Measurements from ENCODE around the gene ADCY2. TPM values are rescaled to one million over a fixed set of nuclear protein-coding genes. Genes with fewer than 3 reads are reported as not detected.

The ADCY2 gene
- total RNA-seq, 5 donors from 2014 or later (not counting 1 experiment from before 2014, with no cell fraction given) = 0.23 to 0.32 TPM; not detected in 3

DNA sequence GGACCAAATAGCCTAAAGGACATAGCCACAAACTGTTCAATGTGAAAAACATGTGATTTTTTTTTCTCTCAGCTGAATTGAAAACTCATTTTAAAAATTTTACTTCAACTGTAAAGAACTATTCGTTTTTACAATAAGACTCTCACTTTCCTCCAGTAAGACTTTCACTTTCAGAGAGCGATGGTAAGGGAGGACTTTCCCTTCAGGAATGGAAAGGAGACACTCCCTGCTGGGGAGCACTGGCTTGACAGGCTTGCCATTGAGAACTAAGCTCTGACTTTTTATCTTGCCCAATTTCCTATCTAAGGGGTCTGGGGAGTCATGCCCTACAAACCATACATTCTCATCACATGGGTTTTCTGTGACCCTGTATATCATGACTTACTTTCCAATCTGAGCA is 268.3 kb downstream of the ADCY2 start:
- no CpG with 5 or more reads among the region's 2 CpGs for WGBS (ENCODE audit: insufficient coverage)
- H3K27ac ChIP-seq (ENCODE audit: low read length) = no peak overlapping the region
- no peaks in the 10 kb centered on the region for H3K4me1 ChIP-seq (ENCODE audit: control insufficient read depth in 1 of 2, extremely low read depth in 1 of 2, insufficient read depth in 2 of 2, low read length in 2 of 2)
- ChIA-PET POLR2A (no interaction called here), CTCF (no interaction called here)
- no peaks in the 10 kb centered on the region for H3K27me3 ChIP-seq (replicated peaks in 1 of 2; ENCODE audit: control insufficient read depth in 2 of 2, extremely low read depth in 1 of 2, insufficient read depth in 2 of 2, low read length in 1 of 2)
- H3K36me3 ChIP-seq (ENCODE audit: control insufficient read depth in 2 of 2, extremely low read depth in 1 of 2, insufficient read depth in 1 of 2, low read length in 1 of 2) = no peaks in the 10 kb centered on the region
- ATAC-seq (replicated peaks in 1 of 4) = no peak
- H3K27me3 Mint-ChIP-seq = peaks cover 0 to 1% of the 10 kb centered on the region in 2 donors
- no peaks in the 10 kb centered on the region for H3K4me1 Mint-ChIP-seq
- H3K4me3 ChIP-seq (ENCODE audit: control insufficient read depth in 1 of 2, extremely low read depth in 1 of 2, low read length in 1 of 2) = no peak overlapping the region
- no peaks in the 10 kb centered on the region for H3K9me3 Mint-ChIP-seq
- no peaks in the 10 kb centered on the region for H3K9me3 ChIP-seq
- no peak overlapping the region for H3K27ac Mint-ChIP-seq
- H3K36me3 Mint-ChIP-seq = no peaks in the 10 kb centered on the region
- no peak for DNase-seq
- no peak overlapping the region for H3K4me3 Mint-ChIP-seq

DNA sequence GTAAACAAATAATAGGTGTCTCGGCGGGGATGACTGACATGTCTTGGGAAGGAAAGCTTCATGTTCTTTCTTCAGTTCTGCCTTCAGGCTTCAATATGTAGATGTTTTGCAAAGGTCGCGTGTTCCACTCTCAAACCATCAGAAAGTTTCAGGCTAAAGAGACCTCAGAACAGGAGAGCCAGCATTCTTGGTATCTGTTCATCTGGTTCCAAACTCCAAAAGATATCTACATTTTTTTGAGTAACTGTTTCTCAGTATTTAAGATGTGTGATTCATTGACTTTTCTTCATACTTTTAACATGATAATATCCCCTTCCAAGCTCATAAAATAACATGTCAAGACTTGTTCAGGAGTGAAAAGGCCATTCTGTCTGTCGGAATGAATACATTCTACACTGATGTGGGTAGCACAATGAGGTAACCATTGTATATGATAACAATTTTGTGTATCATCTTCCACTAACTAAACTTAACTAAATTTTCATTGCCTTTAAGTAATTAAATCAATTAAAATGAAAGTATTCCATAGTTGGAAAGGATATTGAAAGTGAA is 271.4 kb downstream of the ADCY2 start:
- H3K9me3 Mint-ChIP-seq = peaks cover 0 to 1% (median 0%) of the 10 kb centered on the region in 3 donors
- DNase-seq = no peak
- Histone ChIP-seq H3K4me1 (ENCODE audit: control insufficient read depth in 1 of 2, extremely low read depth in 1 of 2, insufficient read depth in 2 of 2, low read length in 2 of 2) (no peaks in the 10 kb centered on the region), H3K27me3 (replicated peaks in 1 of 2; ENCODE audit: control insufficient read depth in 2 of 2, extremely low read depth in 1 of 2, insufficient read depth in 2 of 2, low read length in 1 of 2) (no peaks in the 10 kb centered on the region), H3K27ac (ENCODE audit: low read length) (no peak overlapping the region), H3K36me3 (ENCODE audit: control insufficient read depth in 2 of 2, extremely low read depth in 1 of 2, insufficient read depth in 1 of 2, low read length in 1 of 2) (no peaks in the 10 kb centered on the region), H3K4me3 (ENCODE audit: control insufficient read depth in 1 of 2, extremely low read depth in 1 of 2, low read length in 1 of 2) (no peak overlapping the region), H3K9me3 (no peaks in the 10 kb centered on the region)
- H3K4me1 Mint-ChIP-seq = no peaks in the 10 kb centered on the region
- ChIA-PET CTCF (no interaction called here), POLR2A (no interaction called here)
- no peak overlapping the region for H3K27ac Mint-ChIP-seq
- H3K4me3 Mint-ChIP-seq = no peak overlapping the region
- peaks cover 0 to 1% of the 10 kb centered on the region in 2 donors for H3K27me3 Mint-ChIP-seq
- H3K36me3 Mint-ChIP-seq = no peaks in the 10 kb centered on the region
- no peak for ATAC-seq (replicated peaks in 1 of 4)
- WGBS (ENCODE audit: insufficient coverage) = no CpG with 5 or more reads among the region's 5 CpGs

DNA sequence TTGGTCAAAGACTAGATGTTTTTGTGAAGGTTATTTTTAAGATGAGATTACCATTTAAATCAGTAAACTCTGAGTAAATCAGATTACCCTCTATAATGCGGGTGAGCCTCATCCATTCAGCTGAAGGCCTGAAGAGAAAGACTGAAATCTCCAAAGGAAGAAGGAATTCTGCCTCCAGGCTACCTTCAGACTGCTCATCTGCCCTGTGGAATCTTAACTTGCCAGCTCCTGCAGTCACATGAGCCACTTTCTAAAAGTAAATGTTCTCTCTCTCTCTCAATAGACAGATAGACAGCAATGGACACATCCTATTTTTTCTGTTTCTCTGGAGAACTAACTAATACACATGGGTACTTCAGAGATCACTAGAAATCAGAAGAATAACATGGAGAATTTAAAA is 272.2 kb downstream of the ADCY2 start:
- POLR2A ChIA-PET = no interaction called here
- no peaks in the 10 kb centered on the region for H3K36me3 Mint-ChIP-seq
- peaks cover 0 to 1% (median 0%) of the 10 kb centered on the region in 3 donors for H3K9me3 Mint-ChIP-seq
- no peak overlapping the region for H3K27ac Mint-ChIP-seq
- H3K4me3 Mint-ChIP-seq = no peak overlapping the region
- Histone ChIP-seq H3K27ac (ENCODE audit: low read length) (no peak overlapping the region), H3K4me1 (ENCODE audit: control insufficient read depth in 1 of 2, extremely low read depth in 1 of 2, insufficient read depth in 2 of 2, low read length in 2 of 2) (no peaks in the 10 kb centered on the region), H3K27me3 (replicated peaks in 1 of 2; ENCODE audit: control insufficient read depth in 2 of 2, extremely low read depth in 1 of 2, insufficient read depth in 2 of 2, low read length in 1 of 2) (no peaks in the 10 kb centered on the region), H3K36me3 (ENCODE audit: control insufficient read depth in 2 of 2, extremely low read depth in 1 of 2, insufficient read depth in 1 of 2, low read length in 1 of 2) (no peaks in the 10 kb centered on the region), H3K4me3 (ENCODE audit: control insufficient read depth in 1 of 2, extremely low read depth in 1 of 2, low read length in 1 of 2) (no peak overlapping the region), H3K9me3 (no peaks in the 10 kb centered on the region)
- H3K4me1 Mint-ChIP-seq = no peaks in the 10 kb centered on the region
- 100% methylated on average over 1 of the region's 1 CpG for WGBS (ENCODE audit: insufficient coverage)
- CTCF ChIA-PET = no interaction called here
- ATAC-seq (replicated peaks in 1 of 4) = no peak
- H3K27me3 Mint-ChIP-seq = peaks cover 0 to 1% of the 10 kb centered on the region in 2 donors
- no peak for DNase-seq

DNA sequence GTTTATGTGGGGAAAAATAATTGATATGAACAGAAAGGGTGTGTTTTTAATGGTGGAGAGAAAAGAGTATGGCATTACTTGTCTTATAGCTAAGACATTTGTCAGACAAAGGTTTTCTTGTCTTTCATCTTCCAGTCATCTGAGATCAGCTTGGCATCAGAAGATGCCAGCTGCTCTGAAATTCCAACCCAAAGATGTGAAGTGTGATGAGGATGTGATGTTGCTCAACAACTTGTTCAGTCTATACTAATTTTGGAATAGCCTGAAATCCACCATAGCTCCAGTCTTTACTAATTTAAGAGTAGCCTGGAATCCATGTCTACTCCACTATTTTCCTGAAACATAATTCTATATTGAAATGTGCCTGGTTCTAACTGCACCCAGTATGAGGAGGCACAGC is 272.7 kb downstream of the ADCY2 start:
- H3K4me1 ChIP-seq (ENCODE audit: control insufficient read depth in 1 of 2, extremely low read depth in 1 of 2, insufficient read depth in 2 of 2, low read length in 2 of 2) = no peaks in the 10 kb centered on the region
- H3K9me3 ChIP-seq = no peaks in the 10 kb centered on the region
- ChIA-PET CTCF (no interaction called here), POLR2A (no interaction called here)
- H3K27me3 Mint-ChIP-seq = peaks cover 0 to 1% of the 10 kb centered on the region in 2 donors
- no peaks in the 10 kb centered on the region for H3K36me3 Mint-ChIP-seq
- ATAC-seq (replicated peaks in 1 of 4) (no peak), DNase-seq (no peak)
- no peak overlapping the region for H3K27ac ChIP-seq (ENCODE audit: low read length)
- no peak overlapping the region for H3K4me3 Mint-ChIP-seq
- H3K4me3 ChIP-seq (ENCODE audit: control insufficient read depth in 1 of 2, extremely low read depth in 1 of 2, low read length in 1 of 2) = no peak overlapping the region
- H3K36me3 ChIP-seq (ENCODE audit: control insufficient read depth in 2 of 2, extremely low read depth in 1 of 2, insufficient read depth in 1 of 2, low read length in 1 of 2) = no peaks in the 10 kb centered on the region
- H3K27ac Mint-ChIP-seq = no peak overlapping the region
- no peaks in the 10 kb centered on the region for H3K27me3 ChIP-seq (replicated peaks in 1 of 2; ENCODE audit: control insufficient read depth in 2 of 2, extremely low read depth in 1 of 2, insufficient read depth in 2 of 2, low read length in 1 of 2)
- peaks cover 0 to 1% (median 0%) of the 10 kb centered on the region in 3 donors for H3K9me3 Mint-ChIP-seq
- no peaks in the 10 kb centered on the region for H3K4me1 Mint-ChIP-seq

DNA sequence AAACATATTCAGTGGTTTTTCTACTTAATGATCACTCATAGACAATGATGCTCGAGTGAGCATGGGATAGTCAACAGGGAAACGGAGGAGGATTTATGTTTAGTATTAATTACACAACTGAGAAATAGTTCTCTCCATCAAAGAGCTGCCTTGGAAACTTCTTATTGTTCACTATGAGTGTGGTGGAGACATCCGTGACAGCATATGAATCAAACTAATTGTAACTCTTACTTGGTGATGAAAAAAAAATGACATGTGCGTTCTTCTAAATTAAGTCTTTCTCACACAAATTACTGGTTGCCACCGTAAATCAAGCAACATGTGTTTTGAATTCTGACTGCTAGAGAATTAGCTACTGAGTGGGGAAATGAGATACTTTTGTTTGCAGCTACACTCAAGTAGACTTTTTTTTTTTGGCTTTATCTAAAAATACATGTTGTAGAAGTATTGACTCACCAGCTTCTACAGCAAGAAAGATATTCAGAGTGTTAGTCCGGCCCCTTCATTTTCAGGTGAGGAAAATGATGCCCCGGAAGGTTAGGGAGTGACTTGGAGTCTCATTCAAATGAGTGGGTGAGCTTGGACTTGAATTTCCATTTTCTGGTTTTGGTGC is 275.5 kb downstream of the ADCY2 start:
- 90% methylated on average over 2 of the region's 7 CpGs for WGBS (ENCODE audit: insufficient coverage)
- H3K27ac Mint-ChIP-seq = no peak overlapping the region
- CTCF ChIA-PET = no interaction called here
- H3K36me3 Mint-ChIP-seq = no peaks in the 10 kb centered on the region
- no peak overlapping the region for H3K4me3 ChIP-seq (ENCODE audit: control insufficient read depth in 1 of 2, extremely low read depth in 1 of 2, low read length in 1 of 2)
- H3K36me3 ChIP-seq (ENCODE audit: control insufficient read depth in 2 of 2, extremely low read depth in 1 of 2, insufficient read depth in 1 of 2, low read length in 1 of 2) = no peaks in the 10 kb centered on the region
- no peaks in the 10 kb centered on the region for H3K9me3 ChIP-seq
- H3K4me1 ChIP-seq (ENCODE audit: control insufficient read depth in 1 of 2, extremely low read depth in 1 of 2, insufficient read depth in 2 of 2, low read length in 2 of 2) = no peaks in the 10 kb centered on the region
- peaks cover 0 to 1% of the 10 kb centered on the region in 2 donors for H3K27me3 Mint-ChIP-seq
- POLR2A ChIA-PET = no interaction called here
- no peak overlapping the region for H3K27ac ChIP-seq (ENCODE audit: low read length)
- no peak for ATAC-seq (replicated peaks in 1 of 4)
- H3K27me3 ChIP-seq (replicated peaks in 1 of 2; ENCODE audit: control insufficient read depth in 2 of 2, extremely low read depth in 1 of 2, insufficient read depth in 2 of 2, low read length in 1 of 2) = no peaks in the 10 kb centered on the region
- no peak for DNase-seq
- no peak overlapping the region for H3K4me3 Mint-ChIP-seq
- H3K9me3 Mint-ChIP-seq = peaks cover 0 to 1% (median 0%) of the 10 kb centered on the region in 3 donors
- H3K4me1 Mint-ChIP-seq = no peaks in the 10 kb centered on the region

DNA sequence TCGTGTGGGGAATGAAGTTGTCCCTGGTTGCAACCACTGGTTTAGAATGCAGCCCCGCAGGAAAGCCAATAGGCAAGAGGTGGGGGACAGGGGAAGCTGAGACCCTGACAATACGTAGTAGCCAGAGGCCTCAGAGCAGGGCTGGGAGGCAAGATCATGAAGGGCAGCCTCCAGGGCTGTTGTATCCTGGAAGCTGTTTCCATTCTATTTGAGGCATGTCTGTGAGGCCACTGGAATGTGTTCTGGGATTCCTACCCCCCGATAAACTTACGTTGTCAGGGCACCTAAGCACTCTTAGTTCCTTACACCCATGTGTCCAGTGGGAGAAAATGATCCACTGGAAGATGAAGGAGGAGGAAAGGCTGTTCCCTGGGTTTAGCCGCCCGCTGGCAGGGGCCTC is 277.7 kb downstream of the ADCY2 start:
- no peaks in the 10 kb centered on the region for H3K27me3 ChIP-seq (replicated peaks in 1 of 2; ENCODE audit: control insufficient read depth in 2 of 2, extremely low read depth in 1 of 2, insufficient read depth in 2 of 2, low read length in 1 of 2)
- 77% methylated on average over 5 of the region's 7 CpGs for WGBS (ENCODE audit: insufficient coverage)

DNA sequence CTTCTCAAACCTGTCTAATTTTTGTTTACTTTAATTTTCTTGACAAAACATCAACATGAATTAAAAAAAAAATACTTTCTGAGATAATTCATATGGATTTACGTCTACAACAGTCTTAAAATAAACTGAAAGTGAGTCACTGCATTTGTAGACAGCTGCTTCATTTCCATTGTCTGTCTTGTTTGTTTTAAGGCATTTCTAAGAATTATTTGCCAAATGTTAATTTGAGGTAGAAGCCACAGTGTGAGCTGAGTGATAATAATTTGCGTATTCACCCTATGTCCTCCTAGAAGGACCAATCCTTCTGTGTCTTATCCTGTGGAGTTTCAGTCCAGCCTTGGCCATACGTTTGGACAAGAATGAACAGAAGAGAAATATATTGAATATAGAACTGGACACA is 280.5 kb downstream of the ADCY2 start:
- no peaks in the 10 kb centered on the region for H3K9me3 Mint-ChIP-seq
- DNase-seq = no peak
- no peaks in the 10 kb centered on the region for H3K36me3 Mint-ChIP-seq
- ATAC-seq (replicated peaks in 1 of 4) = no peak
- peaks cover 0 to 4% of the 10 kb centered on the region in 2 donors for H3K27me3 Mint-ChIP-seq
- no peaks in the 10 kb centered on the region for H3K4me1 Mint-ChIP-seq
- WGBS (ENCODE audit: insufficient coverage) = no CpG with 5 or more reads among the region's 3 CpGs
- Histone ChIP-seq H3K4me1 (ENCODE audit: control insufficient read depth in 1 of 2, extremely low read depth in 1 of 2, insufficient read depth in 2 of 2, low read length in 2 of 2) (no peaks in the 10 kb centered on the region), H3K36me3 (ENCODE audit: control insufficient read depth in 2 of 2, extremely low read depth in 1 of 2, insufficient read depth in 1 of 2, low read length in 1 of 2) (no peaks in the 10 kb centered on the region), H3K9me3 (no peaks in the 10 kb centered on the region), H3K27ac (ENCODE audit: low read length) (no peak overlapping the region), H3K27me3 (replicated peaks in 1 of 2; ENCODE audit: control insufficient read depth in 2 of 2, extremely low read depth in 1 of 2, insufficient read depth in 2 of 2, low read length in 1 of 2) (no peaks in the 10 kb centered on the region), H3K4me3 (ENCODE audit: control insufficient read depth in 1 of 2, extremely low read depth in 1 of 2, low read length in 1 of 2) (no peak overlapping the region)
- no peak overlapping the region for H3K4me3 Mint-ChIP-seq
- POLR2A ChIA-PET = no interaction called here
- CTCF ChIA-PET = no interaction called here
- H3K27ac Mint-ChIP-seq = no peak overlapping the region

More for the DNA sequence above, 277.7 kb downstream of the ADCY2 start:
- Mint-ChIP-seq H3K4me3 (no peak overlapping the region), H3K9me3 (peaks cover 0 to 1% (median 0%) of the 10 kb centered on the region in 3 donors), H3K27ac (no peak overlapping the region), H3K4me1 (no peaks in the 10 kb centered on the region), H3K36me3 (no peaks in the 10 kb centered on the region), H3K27me3 (peaks cover 0 to 1% of the 10 kb centered on the region in 2 donors)
- no peaks in the 10 kb centered on the region for H3K36me3 ChIP-seq (ENCODE audit: control insufficient read depth in 2 of 2, extremely low read depth in 1 of 2, insufficient read depth in 1 of 2, low read length in 1 of 2)
- H3K9me3 ChIP-seq = no peaks in the 10 kb centered on the region
- ChIA-PET POLR2A (no interaction called here), CTCF (no interaction called here)
- ATAC-seq (replicated peaks in 1 of 4) = no peak
- DNase-seq = no peak
- no peak overlapping the region for H3K27ac ChIP-seq (ENCODE audit: low read length)
- H3K4me1 ChIP-seq (ENCODE audit: control insufficient read depth in 1 of 2, extremely low read depth in 1 of 2, insufficient read depth in 2 of 2, low read length in 2 of 2) = no peaks in the 10 kb centered on the region
- no peak overlapping the region for H3K4me3 ChIP-seq (ENCODE audit: control insufficient read depth in 1 of 2, extremely low read depth in 1 of 2, low read length in 1 of 2)

Data from T-cell (primary cell).